GM03348 (cell line): ENCODE measurements around the gene DPCD.
A peak's percentile ranks its signal among the peaks of the same experiment; 100 is the strongest.

Experiments
- DNase-seq: peaks from one replicate; pipeline ENCODE4 v3.0.0; 2012; ENCODE audit warnings: low spot score

The DPCD gene

GRCh38 chr10:101567165-101568006 lies 20.7 kb upstream of the DPCD start:
- DNase-seq, result no peak

GRCh38 chr10:101568054-101568745 lies 19.9 kb upstream of the DPCD start:
- no peak for DNase-seq

- no peak for DNase-seq
Observed at GRCh38 chr10:101569323-101569621, 18.8 kb upstream of the DPCD start.

GRCh38 chr10:101569622-101570427 lies 18.3 kb upstream of the DPCD start:
- DNase-seq, result peak; percentile 97

- DNase-seq, result peak; percentile 49
Observed at GRCh38 chr10:101570428-101571270, 17.5 kb upstream of the DPCD start.

GRCh38 chr10:101571271-101571925 lies 16.7 kb upstream of the DPCD start:
- DNase-seq, result no peak

- no peak for DNase-seq
Observed at GRCh38 chr10:101572126-101572525, 16.0 kb upstream of the DPCD start.

- DNase-seq, result no peak
Observed at GRCh38 chr10:101572785-101573184, 15.3 kb upstream of the DPCD start.

- DNase-seq, result no peak
Observed at GRCh38 chr10:101573885-101574753, 14.0 kb upstream of the DPCD start.

- DNase-seq, result no peak
Observed at GRCh38 chr10:101575091-101575490, 13.0 kb upstream of the DPCD start.

GRCh38 chr10:101575580-101576210 lies 12.4 kb upstream of the DPCD start:
- DNase-seq, result no peak

- no peak for DNase-seq
Observed at GRCh38 chr10:101576211-101576863, 11.8 kb upstream of the DPCD start.

- no peak for DNase-seq
Observed at GRCh38 chr10:101577121-101577871, 10.8 kb upstream of the DPCD start.

GRCh38 chr10:101578192-101578591 lies 9.9 kb upstream of the DPCD start:
- no peak for DNase-seq

- no peak for DNase-seq
Observed at GRCh38 chr10:101578803-101579515, 9.2 kb upstream of the DPCD start.

- DNase-seq, result no peak
Observed at GRCh38 chr10:101579516-101579870, 8.6 kb upstream of the DPCD start.

GRCh38 chr10:101580486-101581399 lies 7.4 kb upstream of the DPCD start:
- DNase-seq, result no peak
